Hematopoietic multipotent progenitor cell treated with erythropoietin and hydrocortisone succinate and interleukin-3 and kit ligand, for 6 days (in vitro differentiated cells): ENCODE measurements around the gene PGM2L1.
"Not testable (repeated sequence)": the region's sequence is repeated elsewhere in the genome, so short reads cannot be mapped to it uniquely, and the experiment has no call there.

Experiments used
- DNase-seq: peaks from one replicate; pipeline ENCODE4 v3.0.0-alpha.2; 2015

The PGM2L1 gene

DNA sequence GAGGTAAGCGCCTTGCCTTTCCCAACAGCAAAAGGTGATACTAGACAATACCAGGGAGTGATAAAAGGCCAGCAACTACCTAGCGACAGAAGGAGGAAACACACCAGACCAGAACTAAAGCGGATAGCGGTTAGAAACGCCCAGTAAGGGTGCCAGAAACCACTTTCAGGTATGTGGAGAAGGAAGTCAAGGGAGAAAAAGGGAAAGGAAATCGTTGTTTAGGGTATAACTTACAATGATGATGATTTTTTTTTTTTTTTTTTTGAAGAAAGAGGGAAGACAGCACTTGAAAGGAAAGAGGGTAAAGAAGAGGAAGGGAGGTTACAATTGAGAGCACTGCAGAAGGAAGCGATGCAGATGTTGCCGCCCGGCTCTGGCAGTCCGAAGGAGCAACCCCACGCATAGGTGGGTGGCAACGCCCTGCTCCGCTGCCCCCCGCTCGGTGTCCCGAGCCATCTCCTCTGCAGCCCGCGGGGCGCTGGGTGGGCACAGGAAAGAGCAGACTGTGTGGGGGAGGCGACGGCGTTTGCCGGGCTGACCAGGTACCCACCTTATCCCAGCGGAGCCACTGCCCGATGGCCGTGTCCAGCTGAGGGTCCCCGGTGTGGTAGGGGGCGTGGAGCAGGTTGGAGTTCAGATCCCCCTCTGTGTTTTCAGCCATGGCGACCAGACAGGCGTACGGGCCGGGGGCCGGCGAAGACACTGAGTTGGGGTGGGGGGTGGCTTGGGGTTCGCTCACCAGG is 561 bp downstream of the PGM2L1 start:
- peak; percentile 81 for DNase-seq

DNA sequence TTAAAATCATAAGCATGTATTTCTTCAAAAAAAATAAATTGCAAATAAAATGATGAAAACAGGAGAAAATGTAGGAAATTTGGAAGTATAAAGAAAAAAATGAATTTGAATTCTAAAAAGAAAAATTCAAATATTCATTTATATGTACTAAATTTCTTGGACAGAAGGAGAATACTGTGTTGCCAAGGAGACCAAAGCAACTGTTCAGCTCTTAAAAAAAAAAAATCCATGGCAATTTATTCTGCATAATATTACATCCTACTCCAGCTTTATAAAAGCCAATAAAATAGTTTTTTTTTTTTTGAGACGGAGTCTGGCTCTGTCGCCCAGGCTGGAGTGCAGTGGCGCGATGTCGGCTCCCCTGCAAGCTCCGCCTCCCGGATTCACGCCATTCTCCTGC is 6.0 kb downstream of the PGM2L1 start:
- no peak for DNase-seq

DNA sequence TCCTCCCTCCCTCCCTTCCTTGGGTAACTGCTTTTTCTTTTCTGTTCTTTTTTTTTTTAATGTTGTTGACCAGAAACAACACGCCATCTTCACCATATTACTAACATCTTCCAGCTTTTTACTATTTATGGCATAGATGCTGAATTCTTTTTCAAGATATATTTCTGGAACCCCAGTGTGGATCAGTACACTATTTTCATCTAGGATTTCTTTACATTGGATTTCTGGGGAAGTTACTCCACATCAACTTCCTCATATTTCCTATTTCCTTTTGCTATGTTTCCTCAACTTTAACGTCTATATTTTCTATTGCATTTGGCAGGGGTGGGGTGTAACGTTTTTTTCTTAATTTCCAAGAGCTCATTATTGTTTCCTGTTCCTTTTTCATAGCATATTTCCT is 7.0 kb downstream of the PGM2L1 start:
- no peak for DNase-seq

DNA sequence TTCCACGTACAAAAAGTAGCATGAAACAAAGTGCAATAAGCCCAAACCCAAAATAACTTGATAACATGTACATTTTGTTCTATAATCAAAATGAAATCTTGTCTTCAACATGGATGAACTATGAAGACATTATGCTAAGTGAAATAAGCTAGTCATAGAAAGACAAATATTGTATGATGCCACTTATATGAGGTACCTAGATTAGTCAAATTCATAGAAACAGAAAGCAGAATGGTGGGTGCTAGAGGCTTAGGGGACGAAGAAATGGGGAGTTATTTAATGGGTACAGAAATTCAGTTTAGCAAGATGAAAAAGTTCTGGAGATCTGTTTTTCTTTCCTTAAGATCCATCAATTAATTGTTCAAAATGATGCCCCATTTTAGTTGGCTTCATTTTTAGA is 7.5 kb downstream of the PGM2L1 start:
- DNase-seq, result no peak

DNA sequence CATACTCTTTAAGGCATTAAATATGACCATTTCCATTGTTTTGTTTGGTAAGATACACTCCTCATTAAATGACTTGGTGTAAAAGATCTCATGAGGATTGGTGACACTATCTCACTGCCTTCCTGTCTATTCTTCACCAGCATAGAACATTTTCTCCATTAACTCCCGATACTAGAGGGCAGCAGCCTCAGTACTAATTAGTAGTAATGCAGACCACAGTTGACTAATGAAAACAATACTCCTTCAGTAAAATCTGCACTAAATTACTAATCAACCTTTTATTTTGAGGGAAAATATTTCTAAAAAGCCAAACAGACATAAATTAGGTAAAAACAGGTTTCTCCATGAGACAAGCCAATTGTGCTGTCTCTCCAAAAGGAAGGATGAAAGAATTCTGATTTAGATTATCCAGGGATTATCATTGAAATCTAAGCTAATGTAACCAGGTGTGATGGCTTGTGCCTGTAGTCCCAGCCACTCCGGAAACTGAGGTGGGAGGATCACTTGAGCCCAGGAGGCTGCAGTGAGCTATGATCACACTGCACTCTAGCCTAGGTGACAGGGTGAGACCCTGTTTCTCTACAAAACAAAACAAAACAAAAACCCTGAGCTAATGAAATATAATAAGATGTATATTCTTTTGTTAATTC is 9.4 kb downstream of the PGM2L1 start:
- DNase-seq, result peak; percentile 90

DNA sequence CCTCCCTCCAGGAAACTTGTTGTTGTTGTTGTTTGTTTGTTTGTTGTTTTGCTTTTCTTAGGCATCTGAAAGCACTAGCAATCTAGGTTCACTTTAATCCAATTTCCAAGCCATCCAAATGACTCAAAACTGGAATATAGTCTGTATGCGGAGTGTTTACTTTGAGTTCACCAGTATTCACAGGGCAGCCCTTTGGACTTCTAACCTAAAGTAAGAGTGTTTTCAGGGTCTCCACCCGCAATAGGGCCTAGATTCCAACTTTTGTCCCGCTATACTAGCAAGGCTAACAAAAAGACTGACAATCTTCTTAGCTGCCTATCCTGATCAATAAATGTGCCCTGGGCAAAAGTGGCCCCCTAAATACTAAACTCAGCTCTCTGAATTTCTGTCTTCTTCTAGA is 13.6 kb downstream of the PGM2L1 start:
- DNase-seq, result no peak

DNA sequence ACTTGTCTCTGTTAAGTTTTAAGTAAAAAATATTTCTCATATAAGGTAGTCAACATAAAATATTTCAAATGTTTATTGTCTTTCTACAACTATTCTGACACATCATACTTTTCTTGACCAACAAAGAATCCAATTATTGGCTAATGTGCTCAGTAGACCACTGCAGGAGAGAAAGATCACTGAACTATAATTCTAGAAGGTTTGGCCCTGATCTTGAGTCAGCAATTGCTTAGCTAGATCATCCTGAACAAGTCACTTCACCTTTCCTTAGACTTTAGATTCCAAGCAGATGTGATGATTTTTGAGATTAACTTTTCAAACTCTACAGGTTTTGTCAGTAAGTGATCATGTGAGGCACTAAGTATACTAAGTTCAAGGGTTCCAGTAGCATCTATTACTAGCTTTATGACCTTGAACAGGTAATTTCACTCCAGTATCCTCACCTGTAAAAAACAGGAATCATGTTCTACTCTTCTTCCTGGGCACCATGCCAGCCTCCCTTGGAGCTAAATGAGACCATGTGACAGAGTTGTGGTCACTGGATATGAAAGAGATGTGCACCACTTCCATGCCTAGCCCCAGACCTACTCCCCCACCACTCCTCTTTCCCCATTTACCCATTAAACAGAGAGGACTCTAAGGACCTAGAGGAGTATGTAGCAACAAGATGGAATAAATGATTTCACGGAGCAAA is 17.3 kb downstream of the PGM2L1 start:
- DNase-seq, result peak; percentile 32

DNA sequence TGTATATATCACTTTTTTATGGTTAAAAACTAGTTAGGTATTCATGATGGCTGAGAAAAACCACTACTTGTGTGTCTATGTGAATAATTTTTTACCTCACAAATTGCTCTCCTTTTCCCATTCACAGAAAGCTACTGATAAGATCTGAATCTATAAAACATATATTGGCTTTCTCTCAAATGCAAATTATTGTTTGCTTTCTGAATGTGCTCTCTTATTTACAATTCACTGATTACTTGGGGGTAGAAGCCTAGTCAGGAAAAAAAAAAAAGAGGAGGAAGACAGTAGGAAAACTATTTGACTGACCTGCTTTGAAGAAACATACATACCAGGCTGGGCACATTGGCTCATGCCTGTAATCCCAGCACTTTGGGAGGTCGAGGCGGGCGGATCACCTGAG is 20.5 kb downstream of the PGM2L1 start:
- DNase-seq, result no peak

DNA sequence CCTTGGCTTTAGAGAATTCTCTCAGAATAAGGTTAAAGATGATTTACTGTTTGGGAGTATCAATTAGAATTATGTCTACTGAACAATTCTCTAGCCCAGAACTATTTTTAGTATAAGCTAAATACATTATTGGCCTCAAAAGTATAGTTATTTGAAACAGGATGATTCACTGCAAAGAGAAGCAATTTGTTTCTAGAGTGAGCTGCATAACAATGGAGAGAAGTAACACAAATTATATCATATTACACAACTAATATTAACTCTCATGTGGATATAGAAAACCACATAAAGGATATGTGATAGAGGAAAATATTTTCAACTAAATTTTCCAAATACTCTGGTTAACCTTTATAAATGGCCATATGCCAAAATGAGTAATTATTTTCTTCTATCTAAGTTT is 24.9 kb downstream of the PGM2L1 start:
- DNase-seq, result no peak

DNA sequence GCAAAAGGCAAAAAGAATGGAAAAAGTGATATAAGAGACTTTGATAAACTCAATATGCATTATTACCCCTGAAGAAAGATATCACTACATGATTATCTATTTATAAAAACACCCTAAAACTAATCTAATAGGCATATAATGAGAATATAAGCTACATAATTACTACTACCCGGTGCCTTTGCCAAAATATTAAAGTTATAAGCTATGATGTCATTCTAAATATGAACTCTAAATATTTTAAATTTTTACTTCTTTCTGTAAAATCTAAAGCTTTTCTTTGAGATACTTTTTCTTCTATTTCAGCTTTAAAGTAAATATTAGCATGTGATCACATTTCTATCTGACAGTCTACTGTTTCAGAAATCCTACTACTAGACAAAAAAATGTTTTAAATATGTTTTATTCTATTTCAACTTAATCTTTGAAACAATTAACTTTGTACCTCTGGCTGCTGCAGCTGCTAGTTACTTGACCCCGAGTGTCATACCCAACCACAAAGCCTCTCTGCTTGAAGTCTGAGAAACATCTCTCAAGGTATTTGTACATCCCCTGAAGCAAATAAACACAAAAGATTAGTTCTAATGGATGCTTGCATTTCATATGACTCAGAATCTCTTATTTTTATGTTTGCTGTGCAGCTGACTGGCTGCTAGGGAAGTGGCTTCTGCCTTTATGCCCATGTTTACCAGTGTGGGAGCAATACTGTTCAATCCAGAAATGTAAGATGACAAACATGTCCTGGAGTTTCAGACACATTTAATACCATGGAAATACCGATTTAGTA is 26.8 kb downstream of the PGM2L1 start:
- DNase-seq, result no peak

DNA sequence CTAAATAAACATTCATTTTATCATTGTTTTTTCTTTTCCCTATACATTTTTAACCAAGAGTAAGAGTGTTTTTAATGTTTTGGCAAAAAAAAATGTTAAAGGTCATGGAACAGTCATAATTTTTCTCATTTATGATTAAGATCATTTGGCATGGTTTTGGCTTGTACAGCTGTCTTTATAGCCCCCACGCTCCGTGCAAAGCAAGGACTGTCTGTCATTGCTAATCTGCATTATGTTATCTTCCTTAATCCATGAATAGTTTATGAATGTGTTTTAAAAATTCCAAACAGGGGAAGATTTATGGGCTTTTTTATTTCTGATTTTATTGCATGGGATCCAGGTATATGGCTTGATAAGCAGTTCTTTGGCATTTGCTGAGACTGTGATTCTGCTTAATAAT is 28.1 kb downstream of the PGM2L1 start:
- no peak for DNase-seq

DNA sequence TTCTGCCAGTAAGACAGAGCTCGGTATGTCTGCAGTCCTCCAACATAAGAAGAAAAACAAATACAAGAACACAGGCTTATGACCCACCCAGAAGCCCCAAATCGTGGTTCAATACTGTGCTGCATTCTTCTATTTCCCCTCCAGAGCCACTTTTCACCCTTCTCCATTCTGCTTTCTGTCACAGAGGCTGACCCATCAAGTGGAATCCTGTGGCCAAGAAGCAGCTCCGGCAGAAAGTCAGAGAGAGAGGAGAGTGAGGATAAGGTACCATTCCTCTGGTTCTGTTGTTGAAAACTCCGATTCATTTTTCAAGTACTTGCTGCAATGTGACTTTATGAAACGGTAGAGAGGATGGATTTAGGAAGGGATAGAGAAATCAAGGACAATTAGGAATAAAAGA is 30.4 kb downstream of the PGM2L1 start:
- no peak for DNase-seq

DNA sequence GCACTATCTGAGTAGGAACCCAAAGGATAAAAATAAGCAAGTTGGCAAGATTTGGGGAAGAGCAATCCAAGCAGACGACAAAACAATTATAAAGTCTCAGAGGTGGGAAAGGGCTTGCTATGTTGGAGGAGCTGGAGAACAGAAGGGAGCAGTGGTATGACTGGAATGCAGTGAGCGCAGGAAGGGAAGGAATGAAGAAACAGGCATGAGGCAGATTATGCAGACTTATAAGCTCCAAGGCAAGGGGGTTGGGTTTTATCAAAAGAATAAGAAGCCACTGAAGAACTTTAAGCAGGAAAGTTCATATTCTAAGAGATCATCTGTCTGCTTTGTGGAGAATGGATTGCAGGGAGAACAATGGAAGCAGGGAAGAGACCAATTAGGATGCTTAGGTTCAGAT is 31.7 kb downstream of the PGM2L1 start:
- no peak for DNase-seq

DNA sequence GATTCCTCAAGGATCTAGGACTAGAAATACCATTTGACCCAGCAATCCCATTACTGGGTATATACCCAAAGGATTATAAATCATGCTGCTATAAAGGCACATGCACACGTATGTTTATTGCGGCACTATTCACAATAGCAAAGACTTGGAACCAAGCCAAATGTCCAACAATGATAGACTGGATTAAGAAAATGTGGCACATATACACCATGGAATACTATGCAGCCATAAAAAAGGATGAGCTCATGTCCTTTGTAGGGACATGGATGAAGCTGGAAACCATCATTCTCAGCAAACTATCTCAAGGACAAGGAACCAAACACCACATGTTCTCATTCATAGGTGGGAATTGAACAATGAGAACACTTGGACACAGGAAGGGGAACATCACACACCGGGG is 32.4 kb downstream of the PGM2L1 start:
- not testable (repeated sequence) for DNase-seq

DNA sequence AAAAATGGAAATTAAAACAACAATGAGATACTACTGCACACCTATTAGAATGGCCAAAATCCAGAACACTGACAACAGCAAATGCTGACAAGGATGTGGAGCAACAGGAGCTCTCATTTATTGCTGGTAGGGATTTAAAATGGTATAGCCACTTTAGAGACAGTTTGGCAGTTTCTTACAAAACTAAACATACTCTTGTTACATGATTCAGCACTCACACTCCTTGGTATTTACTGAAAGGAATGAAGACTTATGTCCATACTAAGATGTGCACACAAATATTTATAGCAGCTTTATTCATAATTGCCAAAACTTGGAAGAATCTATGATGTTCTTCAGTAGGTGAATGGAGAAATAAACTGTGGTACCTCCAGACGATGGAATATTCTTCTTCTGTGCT is 40.8 kb downstream of the PGM2L1 start:
- DNase-seq, result no peak

DNA sequence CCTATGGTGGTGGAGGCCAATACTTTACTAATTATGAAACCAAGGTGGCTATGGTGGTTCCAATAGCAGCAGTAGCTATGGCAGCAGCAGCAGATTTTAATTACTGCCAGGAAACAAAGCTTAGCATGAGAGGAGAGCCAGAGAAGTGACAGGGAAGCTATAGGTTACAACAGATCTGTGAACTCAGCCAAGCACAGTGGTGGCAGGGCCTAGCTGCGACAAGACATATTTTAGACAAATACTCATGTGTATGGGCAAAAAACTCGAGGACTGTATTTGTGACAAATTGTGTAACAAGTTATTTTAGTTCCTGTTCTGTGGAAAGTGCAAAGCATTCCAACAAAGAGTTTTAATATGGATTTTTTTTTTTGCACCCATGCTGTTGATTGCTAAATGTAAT is 42.6 kb downstream of the PGM2L1 start:
- DNase-seq, result no peak

DNA sequence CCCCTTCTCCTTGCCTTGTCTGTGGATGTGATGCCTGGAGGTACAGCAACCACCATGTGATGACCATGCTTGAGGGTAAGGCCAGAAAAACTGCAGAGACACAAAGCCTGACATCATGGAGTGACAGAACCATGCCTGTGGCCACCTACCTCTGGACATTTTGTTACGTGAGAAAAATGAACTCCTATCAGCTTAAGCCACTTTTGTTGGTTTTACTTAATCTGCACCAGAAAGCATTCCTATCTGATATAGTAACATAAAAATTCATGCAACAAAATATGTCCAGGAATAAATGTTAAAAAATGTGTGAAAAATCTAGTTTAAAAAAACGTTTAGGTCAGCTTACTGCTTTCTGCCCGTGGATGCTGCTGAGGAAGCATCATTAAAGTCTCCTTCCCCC is 44.2 kb downstream of the PGM2L1 start:
- DNase-seq, result no peak

DNA sequence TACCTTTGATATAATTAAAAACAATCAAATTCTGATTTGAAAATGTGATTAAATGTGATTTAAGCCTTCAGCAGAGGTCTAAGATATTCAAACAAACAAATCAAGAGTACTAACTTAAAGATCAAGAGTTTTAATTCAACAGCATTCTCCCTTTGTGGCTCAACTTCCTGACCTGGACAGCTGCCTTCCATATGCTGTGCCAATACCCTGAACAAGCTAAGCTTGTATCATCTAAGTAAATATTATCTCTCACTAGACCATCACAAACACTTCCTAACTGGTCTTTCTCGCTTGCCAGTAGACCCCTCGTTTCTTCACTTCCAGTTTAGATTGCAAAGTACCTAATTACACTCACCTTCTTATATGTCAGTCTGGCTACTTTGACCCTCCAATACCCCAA is 50.9 kb downstream of the PGM2L1 start:
- no peak for DNase-seq

DNA sequence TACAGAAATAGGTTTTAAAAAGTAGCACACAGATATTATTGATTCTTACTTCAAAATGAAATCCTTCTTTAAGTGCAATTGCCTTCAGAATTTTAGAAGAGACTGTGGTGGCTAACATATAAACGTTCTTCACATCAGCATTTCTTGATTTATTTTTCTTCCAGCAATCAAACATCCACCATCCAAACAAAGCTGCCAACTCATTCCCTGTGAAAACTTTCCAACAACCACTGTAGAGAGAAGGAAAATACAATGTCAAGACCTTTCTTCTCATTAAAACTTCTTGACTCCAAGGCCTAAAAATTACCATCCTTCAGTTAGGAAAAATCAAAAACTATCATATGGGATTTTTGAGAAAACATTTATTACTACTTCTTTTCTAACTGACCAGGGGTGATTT is 52.8 kb downstream of the PGM2L1 start:
- DNase-seq, result no peak

DNA sequence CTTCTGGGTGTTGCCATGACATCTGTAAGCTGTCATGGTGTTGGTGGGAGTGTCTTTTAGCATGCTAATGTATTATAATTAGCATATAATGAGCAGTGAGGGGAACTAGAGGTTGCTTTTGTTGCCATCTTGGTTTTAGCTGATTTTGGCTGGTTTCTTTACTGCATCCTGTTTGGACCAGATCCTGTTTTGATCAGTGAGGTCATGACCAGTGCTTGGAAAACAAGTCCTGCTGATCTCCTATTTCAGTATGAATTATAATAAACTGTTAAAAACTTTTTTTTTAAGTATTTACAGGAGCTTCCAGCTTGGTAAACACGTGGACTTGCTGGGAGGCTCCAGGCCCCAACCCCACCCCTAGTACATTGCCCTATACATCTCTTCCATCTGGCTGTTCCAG is 56.3 kb downstream of the PGM2L1 start:
- DNase-seq, result no peak

DNA sequence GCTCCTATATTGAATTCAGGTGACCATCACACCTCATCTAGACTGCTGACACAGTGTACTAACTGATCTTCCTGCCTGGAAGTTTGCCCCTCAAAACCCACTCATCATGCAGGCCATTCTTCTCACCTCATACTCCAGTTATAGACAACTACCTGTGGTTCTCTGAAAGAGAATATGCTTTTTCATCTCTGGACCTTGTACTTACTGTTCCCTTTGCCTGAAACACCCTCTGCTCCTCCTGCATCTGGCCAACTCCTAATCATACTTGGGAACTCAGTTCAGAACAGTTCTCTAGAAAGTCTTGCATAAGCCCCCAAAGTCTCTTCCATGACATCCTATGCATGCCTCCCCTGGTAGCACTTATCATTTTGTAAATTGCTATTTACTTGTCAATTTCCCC is 58.6 kb downstream of the PGM2L1 start:
- DNase-seq, result no peak

DNA sequence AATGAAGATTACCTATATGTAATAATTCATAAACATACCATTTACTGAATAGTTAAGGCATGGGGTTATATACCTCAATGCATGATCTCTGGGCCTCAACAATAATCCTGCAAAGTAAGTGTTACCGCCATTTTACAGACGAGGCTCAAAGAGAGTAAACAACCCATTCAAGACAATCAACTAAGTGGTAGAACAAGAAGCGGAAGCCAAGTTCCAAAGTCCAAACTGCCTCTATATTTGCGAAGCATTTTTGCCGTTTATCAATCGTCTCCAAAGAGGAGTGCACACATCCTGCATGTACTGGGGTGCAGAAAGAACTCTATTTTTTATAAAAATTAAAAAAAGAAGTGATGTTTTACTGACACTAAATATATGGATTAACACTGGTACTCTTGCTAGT is 59.3 kb downstream of the PGM2L1 start:
- DNase-seq, result no peak

DNA sequence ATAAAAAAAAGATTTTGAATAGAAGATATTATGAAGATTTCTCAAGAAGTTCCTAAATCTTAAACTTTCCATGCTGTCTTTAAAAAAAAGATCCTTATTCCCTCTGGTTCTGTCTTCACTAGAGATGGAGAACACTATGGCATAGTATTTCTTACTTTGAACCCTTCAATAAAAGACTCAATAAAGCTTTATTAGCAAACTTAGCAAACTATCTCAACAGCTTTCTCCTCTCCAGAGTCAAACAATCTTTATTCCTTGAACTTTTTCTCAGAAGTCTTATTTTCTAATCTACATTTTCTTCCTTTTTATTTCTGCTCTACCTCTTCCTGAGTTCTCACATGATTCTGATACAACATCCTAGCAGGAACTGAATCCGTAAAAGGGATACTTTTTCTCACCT is 65.0 kb downstream of the PGM2L1 start:
- DNase-seq, result no peak

DNA sequence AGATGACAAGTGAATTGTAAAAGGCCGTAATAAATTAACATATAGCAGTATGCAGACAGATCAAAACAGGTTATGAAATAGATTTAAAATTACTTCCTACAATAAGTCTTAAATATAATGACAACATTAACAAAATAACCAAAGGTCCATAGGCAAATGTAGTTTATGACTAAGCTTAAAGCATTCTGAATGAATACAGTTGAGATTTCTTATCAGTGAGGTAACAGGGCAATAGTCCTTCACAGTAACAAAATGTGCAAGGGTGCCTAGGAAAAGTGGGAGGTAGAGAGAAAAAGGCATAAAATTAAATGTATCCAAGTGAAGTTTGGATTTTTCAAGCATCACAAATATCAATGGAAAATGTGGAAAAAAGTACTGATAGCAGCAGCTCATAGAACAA is 65.9 kb downstream of the PGM2L1 start:
- DNase-seq, result peak; percentile 53
